Astrocyte (in vitro differentiated cells and primary cell): ENCODE results near the gene DGKH. TPM values are rescaled to one million over a fixed set of nuclear protein-coding genes. Genes with fewer than 3 reads are reported as not detected.

Experiments
- DNase-seq: peaks from one replicate; pipeline ENCODE4 v3.0.0-alpha.2; 2010; ENCODE audit warnings: low read depth
- FAIRE-seq: peaks from 2 replicates; lab custom pipeline; 2011; peaks lifted over from hg19 to GRCh38; lab: Jason Lieb, UNC
- H2AFZ ChIP-seq: 2 replicates; pipeline ENCODE4 v1.6.0; 2012; ENCODE audit warnings: low read depth, low read length, inconsistent platforms
- H3K27ac ChIP-seq: 2 replicates; pipeline ENCODE4 v1.5.1; 2011; ENCODE audit warnings: low read depth, low read length, inconsistent platforms
- H3K27me3 ChIP-seq: 2 replicates; pipeline ENCODE4 v1.6.0; 2011; ENCODE audit warnings: low read length, inconsistent platforms; ENCODE audit not compliant: insufficient read depth
- H3K36me3 ChIP-seq: 2 replicates; pipeline ENCODE4 v1.5.1; 2011; ENCODE audit warnings: low read length, inconsistent platforms; ENCODE audit not compliant: insufficient read depth
- H3K4me1 ChIP-seq: 2 replicates; pipeline ENCODE4 v1.5.1; 2011; ENCODE audit warnings: low read length, inconsistent platforms; ENCODE audit not compliant: insufficient read depth
- H3K4me2 ChIP-seq: 2 replicates; pipeline ENCODE4 v1.6.0; 2012; ENCODE audit warnings: low read length, inconsistent platforms
- H3K4me3 ChIP-seq: 2 replicates; pipeline ENCODE4 v1.5.1; 2011; ENCODE audit warnings: low read depth, mild to moderate bottlenecking, low read length, inconsistent platforms; ENCODE audit not compliant: insufficient read depth
- H3K79me2 ChIP-seq: 2 replicates; pipeline ENCODE4 v1.6.0; 2012; ENCODE audit warnings: mild to moderate bottlenecking, low read length, inconsistent platforms; ENCODE audit not compliant: insufficient read depth
- H3K9ac ChIP-seq: 2 replicates; pipeline ENCODE4 v1.6.0; 2012; ENCODE audit warnings: mild to moderate bottlenecking, low read length, inconsistent platforms
- H3K9me3 ChIP-seq: 2 replicates; pipeline ENCODE4 v1.5.1; 2012; ENCODE audit warnings: low read depth, mild to moderate bottlenecking, low read length, inconsistent platforms; ENCODE audit not compliant: insufficient read depth
- H4K20me1 ChIP-seq: 2 replicates; pipeline ENCODE4 v1.6.0; 2012; ENCODE audit warnings: low read length, inconsistent platforms; ENCODE audit not compliant: insufficient read depth
- H3K27ac Mint-ChIP-seq: one replicate; pipeline ENCODE4 v1.8.0; 2021; ENCODE audit warnings: mild to moderate bottlenecking, mixed read lengths; ENCODE audit not compliant: unreplicated experiment
- H3K27me3 Mint-ChIP-seq: one replicate; pipeline ENCODE4 v1.8.0; 2021; ENCODE audit warnings: low read depth, mixed read lengths; ENCODE audit not compliant: unreplicated experiment
- H3K36me3 Mint-ChIP-seq: one replicate; pipeline ENCODE4 v1.8.0; 2021; ENCODE audit warnings: low read depth, mixed read lengths; ENCODE audit not compliant: unreplicated experiment
- H3K4me1 Mint-ChIP-seq: one replicate; pipeline ENCODE4 v1.8.0; 2021; ENCODE audit warnings: low read depth, mixed read lengths; ENCODE audit not compliant: unreplicated experiment
- H3K4me3 Mint-ChIP-seq: one replicate; pipeline ENCODE4 v1.8.0; 2021; ENCODE audit warnings: mild to moderate bottlenecking, moderate library complexity, mixed read lengths; ENCODE audit not compliant: unreplicated experiment
- H3K9me3 Mint-ChIP-seq: one replicate; pipeline ENCODE4 v1.8.0; 2021; ENCODE audit warnings: mild to moderate bottlenecking, mixed read lengths; ENCODE audit not compliant: unreplicated experiment
- CTCF ChIP-seq: IDR thresholded peaks from 2 replicates; pipeline ENCODE4 v1.5.1; 2011; ENCODE audit warnings: low read depth, mild to moderate bottlenecking, inconsistent platforms, low read length, moderate library complexity; ENCODE audit not compliant: insufficient read depth
- EZH2 ChIP-seq: IDR thresholded peaks from 2 replicates; pipeline ENCODE4 v1.6.1; 2012; ENCODE audit warnings: mild to moderate bottlenecking, low read length, inconsistent platforms; ENCODE audit not compliant: insufficient read depth
- total RNA-seq: library from RNA; stranded (reverse); gene quantifications from 2 replicates; pipeline ENCODE4 v1.2.1, GENCODE V29; 2021

DGKH gene
- total RNA-seq, 1 donor from 2014 or later, result 16.4 TPM

- Histone ChIP-seq H3K27ac (no peak overlapping the region), H3K9ac (no peak overlapping the region), H3K79me2 (no peaks in the 10 kb centered on the region), H3K36me3 (no peaks in the 10 kb centered on the region), H4K20me1 (no peaks in the 10 kb centered on the region), H3K4me1 (no peaks in the 10 kb centered on the region), H3K4me3 (no peak overlapping the region), H3K9me3 (no peaks in the 10 kb centered on the region), H3K4me2 (no peak overlapping the region), H3K27me3 (no peaks in the 10 kb centered on the region), H2AFZ (no peak overlapping the region)
- Mint-ChIP-seq H3K36me3 (peaks cover 1% of the 10 kb centered on the region), H3K9me3 (no peaks in the 10 kb centered on the region), H3K4me3 (no peak overlapping the region), H3K27me3 (no peaks in the 10 kb centered on the region), H3K27ac (no peak overlapping the region), H3K4me1 (no peaks in the 10 kb centered on the region)
- no peak for TF ChIP-seq CTCF
- no peak for TF ChIP-seq EZH2
- DNase-seq, result no peak
- no peak for FAIRE-seq
Observed at GRCh38 chr13:42259515-42259914, 211.1 kb downstream of the DGKH start.

GRCh38 chr13:42260903-42261654, 212.6 kb downstream of the DGKH start:
- H3K27me3 ChIP-seq, result no peaks in the 10 kb centered on the region
- H3K9me3 Mint-ChIP-seq, result no peaks in the 10 kb centered on the region
- H3K9me3 ChIP-seq, result no peaks in the 10 kb centered on the region
- no peak overlapping the region for H3K4me3 ChIP-seq
- peak; percentile 41 for FAIRE-seq
- no peaks in the 10 kb centered on the region for H3K79me2 ChIP-seq
- H2AFZ ChIP-seq, result no peak overlapping the region
- H4K20me1 ChIP-seq, result no peaks in the 10 kb centered on the region
- peaks cover 1% of the 10 kb centered on the region for H3K36me3 Mint-ChIP-seq
- H3K36me3 ChIP-seq, result no peaks in the 10 kb centered on the region
- H3K9ac ChIP-seq, result no peak overlapping the region
- H3K4me2 ChIP-seq, result no peak overlapping the region
- no peak overlapping the region for H3K4me3 Mint-ChIP-seq
- no peak overlapping the region for H3K27ac Mint-ChIP-seq
- H3K27me3 Mint-ChIP-seq, result no peaks in the 10 kb centered on the region
- no peak for DNase-seq
- TF ChIP-seq EZH2 (no peak), CTCF (no peak)
- no peaks in the 10 kb centered on the region for H3K4me1 ChIP-seq
- peaks cover 4% of the 10 kb centered on the region for H3K4me1 Mint-ChIP-seq
- no peak overlapping the region for H3K27ac ChIP-seq

- H4K20me1 ChIP-seq, result no peaks in the 10 kb centered on the region
- Mint-ChIP-seq H3K36me3 (peaks cover 1% of the 10 kb centered on the region), H3K4me3 (no peak overlapping the region), H3K9me3 (no peaks in the 10 kb centered on the region), H3K27me3 (no peaks in the 10 kb centered on the region), H3K4me1 (peaks cover 9% of the 10 kb centered on the region), H3K27ac (peak overlapping the region; percentile 50)
- DNase-seq (peak; percentile 49), FAIRE-seq (peak; percentile 68)
- H3K9me3 ChIP-seq, result no peaks in the 10 kb centered on the region
- no peaks in the 10 kb centered on the region for H3K36me3 ChIP-seq
- TF ChIP-seq EZH2 (no peak), CTCF (no peak)
- H3K27ac ChIP-seq, result no peak overlapping the region
- H3K79me2 ChIP-seq, result no peaks in the 10 kb centered on the region
- no peaks in the 10 kb centered on the region for H3K27me3 ChIP-seq
- no peak overlapping the region for H3K9ac ChIP-seq
- peak overlapping the region; percentile 18 for H3K4me2 ChIP-seq
- H3K4me3 ChIP-seq, result no peak overlapping the region
- H2AFZ ChIP-seq, result no peak overlapping the region
- peaks cover 5% of the 10 kb centered on the region for H3K4me1 ChIP-seq
Observed at GRCh38 chr13:42266473-42266872, 218.0 kb downstream of the DGKH start.
